HEK293 (cell line): ENCODE measurements around the gene USP6.

Experiments used
- GLI4 ChIP-seq: fragments of 450-650 bp; formaldehyde crosslinking; IDR thresholded peaks from 2 replicates; pipeline ENCODE4 v1.5.1; 2016; ENCODE audit warnings: missing biosample characterization, missing genetic modification characterization
- GLIS2 ChIP-seq: fragments of 450-650 bp; formaldehyde crosslinking; IDR thresholded peaks from 2 replicates; pipeline ENCODE4 v1.5.1; 2016; ENCODE audit warnings: missing biosample characterization, missing genetic modification characterization
- KLF10 ChIP-seq: fragments of 450-650 bp; IDR thresholded peaks from 2 replicates; pipeline ENCODE4 v1.5.1; 2018; ENCODE audit warnings: missing biosample characterization, mild to moderate bottlenecking, missing genetic modification characterization
- KLF17 ChIP-seq: fragments of 450-650 bp; formaldehyde crosslinking; IDR thresholded peaks from 2 replicates; pipeline ENCODE4 v1.5.1; 2016; ENCODE audit warnings: missing biosample characterization, missing genetic modification characterization
- SCRT1 ChIP-seq: fragments of 450-650 bp; formaldehyde crosslinking; IDR thresholded peaks from 2 replicates; pipeline ENCODE4 v1.5.1; 2016; ENCODE audit warnings: missing biosample characterization, missing genetic modification characterization, borderline replicate concordance
- YY2 ChIP-seq: fragments of 450-650 bp; formaldehyde crosslinking; IDR thresholded peaks from 2 replicates; pipeline ENCODE4 v1.5.1; 2016; ENCODE audit warnings: missing biosample characterization, missing genetic modification characterization
- ZBTB6 ChIP-seq: fragments of 450-650 bp; formaldehyde crosslinking; IDR thresholded peaks from 2 replicates; pipeline ENCODE4 v1.5.1; 2017; ENCODE audit warnings: missing biosample characterization, missing genetic modification characterization
- ZEB2 ChIP-seq: fragments of 450-650 bp; formaldehyde crosslinking; IDR thresholded peaks from 2 replicates; pipeline ENCODE4 v1.5.1; 2016; ENCODE audit warnings: missing biosample characterization, missing genetic modification characterization
- ZNF146 ChIP-seq: fragments of 450-650 bp; formaldehyde crosslinking; IDR thresholded peaks from 2 replicates; pipeline ENCODE4 v1.5.1; 2016; ENCODE audit warnings: missing biosample characterization, missing genetic modification characterization
- ZNF26 ChIP-seq: fragments of 450-650 bp; formaldehyde crosslinking; IDR thresholded peaks from 2 replicates; pipeline ENCODE4 v1.5.1; 2016; ENCODE audit warnings: missing biosample characterization, missing genetic modification characterization
- ZNF292 ChIP-seq: fragments of 450-650 bp; formaldehyde crosslinking; IDR thresholded peaks from 2 replicates; pipeline ENCODE4 v1.5.1; 2016; ENCODE audit warnings: low read depth, missing biosample characterization, missing genetic modification characterization, borderline replicate concordance
- ZNF311 ChIP-seq: fragments of 450-650 bp; formaldehyde crosslinking; IDR thresholded peaks from 2 replicates; pipeline ENCODE4 v1.5.1; 2017; ENCODE audit warnings: missing biosample characterization, missing genetic modification characterization, borderline replicate concordance
- ZNF404 ChIP-seq: fragments of 450-650 bp; formaldehyde crosslinking; IDR thresholded peaks from 2 replicates; pipeline ENCODE4 v1.5.1; 2017; ENCODE audit warnings: missing biosample characterization, missing genetic modification characterization
- ZNF488 ChIP-seq: fragments of 450-650 bp; formaldehyde crosslinking; IDR thresholded peaks from 2 replicates; pipeline ENCODE4 v1.5.1; 2016; ENCODE audit warnings: missing biosample characterization, missing genetic modification characterization
- ZNF658 ChIP-seq: fragments of 450-650 bp; formaldehyde crosslinking; IDR thresholded peaks from 2 replicates; pipeline ENCODE4; 2016; ENCODE audit warnings: missing biosample characterization, missing genetic modification characterization
- TF ChIP-seq, protein P1 (sequence below): fragments of 450-650 bp; formaldehyde crosslinking; IDR thresholded peaks from 2 replicates; pipeline ENCODE4 v1.5.1; 2016; ENCODE audit warnings: missing biosample characterization, missing genetic modification characterization, borderline replicate concordance
- TF ChIP-seq, protein P2 (sequence below): fragments of 450-650 bp; formaldehyde crosslinking; optimal IDR thresholded peaks from 2 replicates; pipeline ENCODE3; 2016; ENCODE audit warnings: missing biosample characterization, mild to moderate bottlenecking, missing genetic modification characterization
- TF ChIP-seq, protein P3 (sequence below): sonication (generic); formaldehyde crosslinking; IDR thresholded peaks from 2 replicates; pipeline ENCODE4 v1.8.1; 2022; ENCODE audit warnings: mild to moderate bottlenecking, moderate library complexity, missing genetic modification reagents
- TF ChIP-seq, protein P4 (sequence below): fragments of 450-650 bp; formaldehyde crosslinking; IDR thresholded peaks from 2 replicates; pipeline ENCODE4 v1.5.0; 2017; ENCODE audit warnings: missing biosample characterization, missing genetic modification characterization, borderline replicate concordance
- TF ChIP-seq, protein P5 (sequence below): fragments of 450-650 bp; formaldehyde crosslinking; IDR thresholded peaks from 2 replicates; pipeline ENCODE4 v1.5.1; 2016; ENCODE audit warnings: missing biosample characterization, missing genetic modification characterization, low read depth

Gene USP6

GRCh38 chr17:5111402-5112204, 4.2 kb upstream of the USP6 start, which contains the start of gene ZNF232 (continued):
- TF ChIP-seq YY2 (tag by site-specific recombination) (no peak), KLF10 (tag by site-specific recombination) (peak; percentile 40), ZEB2 (peak; percentile 65), ZNF404 (tag by site-specific recombination) (no peak), KLF17 (peak; percentile 17; the same call in 1 of the 2 replicates), ZNF311 (tag by site-specific recombination) (no peak), GLI4 (tag by site-specific recombination) (peak; percentile 54; the same call in 1 of the 2 replicates), ZNF26 (tag by site-specific recombination) (no peak), SCRT1 (tag by site-specific recombination) (no peak), ZBTB6 (tag by site-specific recombination) (0 out of 2 replicates have a peak, but pooled peaks have one; percentile 59), ZNF146 (no peak), GLIS2 (tag by site-specific recombination) (peak; percentile 61; the same call in 1 of the 2 replicates), ZNF292 (tag by site-specific recombination) (no peak), ZNF488 (no peak), ZNF658 (tag by site-specific recombination) (no peak)
- TF ChIP-seq, protein P1, sequence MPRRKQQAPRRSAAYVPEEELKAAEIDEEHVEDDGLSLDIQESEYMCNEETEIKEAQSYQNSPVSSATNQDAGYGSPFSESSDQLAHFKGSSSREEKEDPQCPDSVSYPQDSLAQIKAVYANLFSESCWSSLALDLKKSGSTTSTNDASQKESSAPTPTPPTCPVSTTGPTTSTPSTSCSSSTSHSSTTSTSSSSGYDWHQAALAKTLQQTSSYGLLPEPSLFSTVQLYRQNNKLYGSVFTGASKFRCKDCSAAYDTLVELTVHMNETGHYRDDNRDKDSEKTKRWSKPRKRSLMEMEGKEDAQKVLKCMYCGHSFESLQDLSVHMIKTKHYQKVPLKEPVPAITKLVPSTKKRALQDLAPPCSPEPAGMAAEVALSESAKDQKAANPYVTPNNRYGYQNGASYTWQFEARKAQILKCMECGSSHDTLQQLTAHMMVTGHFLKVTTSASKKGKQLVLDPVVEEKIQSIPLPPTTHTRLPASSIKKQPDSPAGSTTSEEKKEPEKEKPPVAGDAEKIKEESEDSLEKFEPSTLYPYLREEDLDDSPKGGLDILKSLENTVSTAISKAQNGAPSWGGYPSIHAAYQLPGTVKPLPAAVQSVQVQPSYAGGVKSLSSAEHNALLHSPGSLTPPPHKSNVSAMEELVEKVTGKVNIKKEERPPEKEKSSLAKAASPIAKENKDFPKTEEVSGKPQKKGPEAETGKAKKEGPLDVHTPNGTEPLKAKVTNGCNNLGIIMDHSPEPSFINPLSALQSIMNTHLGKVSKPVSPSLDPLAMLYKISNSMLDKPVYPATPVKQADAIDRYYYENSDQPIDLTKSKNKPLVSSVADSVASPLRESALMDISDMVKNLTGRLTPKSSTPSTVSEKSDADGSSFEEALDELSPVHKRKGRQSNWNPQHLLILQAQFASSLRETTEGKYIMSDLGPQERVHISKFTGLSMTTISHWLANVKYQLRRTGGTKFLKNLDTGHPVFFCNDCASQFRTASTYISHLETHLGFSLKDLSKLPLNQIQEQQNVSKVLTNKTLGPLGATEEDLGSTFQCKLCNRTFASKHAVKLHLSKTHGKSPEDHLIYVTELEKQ (tag by site-specific recombination) = no peak
- TF ChIP-seq, protein P2, sequence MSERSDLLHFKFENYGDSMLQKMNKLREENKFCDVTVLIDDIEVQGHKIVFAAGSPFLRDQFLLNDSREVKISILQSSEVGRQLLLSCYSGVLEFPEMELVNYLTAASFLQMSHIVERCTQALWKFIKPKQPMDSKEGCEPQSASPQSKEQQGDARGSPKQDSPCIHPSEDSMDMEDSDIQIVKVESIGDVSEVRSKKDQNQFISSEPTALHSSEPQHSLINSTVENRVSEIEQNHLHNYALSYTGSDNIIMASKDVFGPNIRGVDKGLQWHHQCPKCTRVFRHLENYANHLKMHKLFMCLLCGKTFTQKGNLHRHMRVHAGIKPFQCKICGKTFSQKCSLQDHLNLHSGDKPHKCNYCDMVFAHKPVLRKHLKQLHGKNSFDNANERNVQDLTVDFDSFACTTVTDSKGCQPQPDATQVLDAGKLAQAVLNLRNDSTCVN (tag by site-specific recombination) = peak; percentile 96
- TF ChIP-seq, protein P3, sequence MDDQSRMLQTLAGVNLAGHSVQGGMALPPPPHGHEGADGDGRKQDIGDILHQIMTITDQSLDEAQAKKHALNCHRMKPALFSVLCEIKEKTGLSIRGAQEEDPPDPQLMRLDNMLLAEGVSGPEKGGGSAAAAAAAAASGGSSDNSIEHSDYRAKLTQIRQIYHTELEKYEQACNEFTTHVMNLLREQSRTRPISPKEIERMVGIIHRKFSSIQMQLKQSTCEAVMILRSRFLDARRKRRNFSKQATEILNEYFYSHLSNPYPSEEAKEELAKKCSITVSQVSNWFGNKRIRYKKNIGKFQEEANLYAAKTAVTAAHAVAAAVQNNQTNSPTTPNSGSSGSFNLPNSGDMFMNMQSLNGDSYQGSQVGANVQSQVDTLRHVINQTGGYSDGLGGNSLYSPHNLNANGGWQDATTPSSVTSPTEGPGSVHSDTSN (CRISPR knock-in tag) = peak; percentile 79
- TF ChIP-seq, protein P4, sequence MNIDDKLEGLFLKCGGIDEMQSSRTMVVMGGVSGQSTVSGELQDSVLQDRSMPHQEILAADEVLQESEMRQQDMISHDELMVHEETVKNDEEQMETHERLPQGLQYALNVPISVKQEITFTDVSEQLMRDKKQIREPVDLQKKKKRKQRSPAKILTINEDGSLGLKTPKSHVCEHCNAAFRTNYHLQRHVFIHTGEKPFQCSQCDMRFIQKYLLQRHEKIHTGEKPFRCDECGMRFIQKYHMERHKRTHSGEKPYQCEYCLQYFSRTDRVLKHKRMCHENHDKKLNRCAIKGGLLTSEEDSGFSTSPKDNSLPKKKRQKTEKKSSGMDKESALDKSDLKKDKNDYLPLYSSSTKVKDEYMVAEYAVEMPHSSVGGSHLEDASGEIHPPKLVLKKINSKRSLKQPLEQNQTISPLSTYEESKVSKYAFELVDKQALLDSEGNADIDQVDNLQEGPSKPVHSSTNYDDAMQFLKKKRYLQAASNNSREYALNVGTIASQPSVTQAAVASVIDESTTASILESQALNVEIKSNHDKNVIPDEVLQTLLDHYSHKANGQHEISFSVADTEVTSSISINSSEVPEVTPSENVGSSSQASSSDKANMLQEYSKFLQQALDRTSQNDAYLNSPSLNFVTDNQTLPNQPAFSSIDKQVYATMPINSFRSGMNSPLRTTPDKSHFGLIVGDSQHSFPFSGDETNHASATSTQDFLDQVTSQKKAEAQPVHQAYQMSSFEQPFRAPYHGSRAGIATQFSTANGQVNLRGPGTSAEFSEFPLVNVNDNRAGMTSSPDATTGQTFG = no peak
- TF ChIP-seq, protein P5, sequence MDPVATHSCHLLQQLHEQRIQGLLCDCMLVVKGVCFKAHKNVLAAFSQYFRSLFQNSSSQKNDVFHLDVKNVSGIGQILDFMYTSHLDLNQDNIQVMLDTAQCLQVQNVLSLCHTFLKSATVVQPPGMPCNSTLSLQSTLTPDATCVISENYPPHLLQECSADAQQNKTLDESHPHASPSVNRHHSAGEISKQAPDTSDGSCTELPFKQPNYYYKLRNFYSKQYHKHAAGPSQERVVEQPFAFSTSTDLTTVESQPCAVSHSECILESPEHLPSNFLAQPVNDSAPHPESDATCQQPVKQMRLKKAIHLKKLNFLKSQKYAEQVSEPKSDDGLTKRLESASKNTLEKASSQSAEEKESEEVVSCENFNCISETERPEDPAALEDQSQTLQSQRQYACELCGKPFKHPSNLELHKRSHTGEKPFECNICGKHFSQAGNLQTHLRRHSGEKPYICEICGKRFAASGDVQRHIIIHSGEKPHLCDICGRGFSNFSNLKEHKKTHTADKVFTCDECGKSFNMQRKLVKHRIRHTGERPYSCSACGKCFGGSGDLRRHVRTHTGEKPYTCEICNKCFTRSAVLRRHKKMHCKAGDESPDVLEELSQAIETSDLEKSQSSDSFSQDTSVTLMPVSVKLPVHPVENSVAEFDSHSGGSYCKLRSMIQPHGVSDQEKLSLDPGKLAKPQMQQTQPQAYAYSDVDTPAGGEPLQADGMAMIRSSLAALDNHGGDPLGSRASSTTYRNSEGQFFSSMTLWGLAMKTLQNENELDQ (tag by site-specific recombination) = no peak
